Measurements from ENCODE around the gene FRMD4A. TPM values are rescaled to one million over a fixed set of nuclear protein-coding genes. Genes with fewer than 3 reads are reported as not detected.
"Not testable (repeated sequence)": the region's sequence is repeated elsewhere in the genome, so short reads cannot be mapped to it uniquely, and the experiment has no call there.

Gene FRMD4A
- total RNA-seq, 2 experiments from 2014 or later = 0.82 to 0.94 TPM

DNA sequence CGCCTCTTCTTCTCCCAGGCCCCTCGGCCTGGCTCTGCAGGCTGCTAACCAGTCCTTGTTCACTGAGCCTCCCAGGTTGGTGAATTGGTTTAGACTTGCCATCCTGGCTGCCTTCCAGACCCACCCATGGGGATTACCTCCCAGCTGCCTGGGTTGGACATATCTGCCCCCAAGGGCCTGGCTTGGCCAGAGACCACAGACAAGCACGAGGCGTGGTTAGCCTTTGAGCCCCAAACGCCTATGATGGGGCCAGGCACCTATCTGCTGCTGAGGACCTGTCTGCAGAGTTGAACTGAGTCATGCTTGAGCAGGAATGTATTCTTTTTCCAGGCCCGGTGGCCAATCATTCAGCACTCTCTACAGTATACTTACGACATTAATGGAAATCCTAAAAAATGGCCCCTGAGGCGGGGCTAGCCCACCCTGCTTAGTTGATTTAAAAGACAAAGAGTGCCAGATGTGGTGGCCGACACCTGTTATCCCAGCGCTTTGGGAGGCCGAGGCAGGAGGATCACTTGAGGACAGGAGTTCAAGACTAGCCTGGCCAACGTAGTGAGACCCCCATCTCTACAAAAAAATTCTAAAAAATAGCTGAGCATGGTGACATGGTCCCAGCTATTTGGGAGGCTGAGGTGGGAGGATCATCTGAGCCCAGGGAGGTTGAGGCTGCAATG, 361.5 kb downstream of the FRMD4A start:
- POLR2A ChIA-PET = no interaction called here
- H3K9me3 Mint-ChIP-seq (ENCODE audit: insufficient read depth) = no peaks in the 10 kb centered on the region
- no peak overlapping the region for H3K4me3 Mint-ChIP-seq

GRCh38 chr10:13961853-13962252, 368.9 kb downstream of the FRMD4A start:
- no peaks in the 10 kb centered on the region for H3K36me3 Mint-ChIP-seq (ENCODE audit: low read depth)
- no peak for ATAC-seq

More for the DNA sequence above, 361.5 kb downstream of the FRMD4A start:
- ATAC-seq (no peak), DNase-seq (no peak)
- CTCF ChIA-PET = interaction anchor here (1.0 kb wide), 1 partner anchor 412 kb away, joined by 3 read pairs; no protein-coding TSS in a partner anchor
- no peak overlapping the region for H3K27ac Mint-ChIP-seq
- no peaks in the 10 kb centered on the region for H3K36me3 Mint-ChIP-seq (ENCODE audit: low read depth)
- no peaks in the 10 kb centered on the region for H3K4me1 Mint-ChIP-seq (ENCODE audit: low read depth)
- H3K27me3 Mint-ChIP-seq (ENCODE audit: low read depth) = peaks cover 2% of the 10 kb centered on the region

GRCh38 chr10:13961097-13961496, 369.6 kb downstream of the FRMD4A start:
- Mint-ChIP-seq H3K27me3 (ENCODE audit: low read depth) (peaks cover 3% of the 10 kb centered on the region), H3K4me1 (ENCODE audit: low read depth) (peaks cover 3% of the 10 kb centered on the region), H3K27ac (no peak overlapping the region), H3K36me3 (ENCODE audit: low read depth) (no peaks in the 10 kb centered on the region), H3K4me3 (no peak overlapping the region), H3K9me3 (ENCODE audit: insufficient read depth) (no peaks in the 10 kb centered on the region)
- CTCF ChIA-PET = no interaction called here
- POLR2A ChIA-PET = interaction anchor here (1.1 kb wide), 1 partner anchor 225 kb away, joined by 3 read pairs; no protein-coding TSS in a partner anchor
- DNase-seq = no peak
- ATAC-seq = no peak

More at GRCh38 chr10:13961853-13962252, 368.9 kb downstream of the FRMD4A start:
- Mint-ChIP-seq H3K27ac (no peak overlapping the region), H3K4me1 (ENCODE audit: low read depth) (peaks cover 3% of the 10 kb centered on the region), H3K27me3 (ENCODE audit: low read depth) (peaks cover 3% of the 10 kb centered on the region), H3K9me3 (ENCODE audit: insufficient read depth) (no peaks in the 10 kb centered on the region), H3K4me3 (no peak overlapping the region)
- POLR2A ChIA-PET = interaction anchor here (0.5 kb wide), 1 partner anchor 84 kb away, joined by 3 read pairs; no protein-coding TSS in a partner anchor
- DNase-seq = no peak
- CTCF ChIA-PET = no interaction called here

GRCh38 chr10:13960603-13961002, 370.1 kb downstream of the FRMD4A start:
- H3K9me3 Mint-ChIP-seq (ENCODE audit: insufficient read depth) = no peaks in the 10 kb centered on the region
- no peak overlapping the region for H3K27ac Mint-ChIP-seq
- H3K27me3 Mint-ChIP-seq (ENCODE audit: low read depth) = peaks cover 3% of the 10 kb centered on the region
- POLR2A ChIA-PET = interaction anchor here (1.1 kb wide), 1 partner anchor 226 kb away, joined by 3 read pairs; no protein-coding TSS in a partner anchor
- no peaks in the 10 kb centered on the region for H3K36me3 Mint-ChIP-seq (ENCODE audit: low read depth)
- H3K4me1 Mint-ChIP-seq (ENCODE audit: low read depth) = peaks cover 3% of the 10 kb centered on the region
- no peak for ATAC-seq
- H3K4me3 Mint-ChIP-seq = no peak overlapping the region
- CTCF ChIA-PET = no interaction called here
- DNase-seq = no peak

DNA sequence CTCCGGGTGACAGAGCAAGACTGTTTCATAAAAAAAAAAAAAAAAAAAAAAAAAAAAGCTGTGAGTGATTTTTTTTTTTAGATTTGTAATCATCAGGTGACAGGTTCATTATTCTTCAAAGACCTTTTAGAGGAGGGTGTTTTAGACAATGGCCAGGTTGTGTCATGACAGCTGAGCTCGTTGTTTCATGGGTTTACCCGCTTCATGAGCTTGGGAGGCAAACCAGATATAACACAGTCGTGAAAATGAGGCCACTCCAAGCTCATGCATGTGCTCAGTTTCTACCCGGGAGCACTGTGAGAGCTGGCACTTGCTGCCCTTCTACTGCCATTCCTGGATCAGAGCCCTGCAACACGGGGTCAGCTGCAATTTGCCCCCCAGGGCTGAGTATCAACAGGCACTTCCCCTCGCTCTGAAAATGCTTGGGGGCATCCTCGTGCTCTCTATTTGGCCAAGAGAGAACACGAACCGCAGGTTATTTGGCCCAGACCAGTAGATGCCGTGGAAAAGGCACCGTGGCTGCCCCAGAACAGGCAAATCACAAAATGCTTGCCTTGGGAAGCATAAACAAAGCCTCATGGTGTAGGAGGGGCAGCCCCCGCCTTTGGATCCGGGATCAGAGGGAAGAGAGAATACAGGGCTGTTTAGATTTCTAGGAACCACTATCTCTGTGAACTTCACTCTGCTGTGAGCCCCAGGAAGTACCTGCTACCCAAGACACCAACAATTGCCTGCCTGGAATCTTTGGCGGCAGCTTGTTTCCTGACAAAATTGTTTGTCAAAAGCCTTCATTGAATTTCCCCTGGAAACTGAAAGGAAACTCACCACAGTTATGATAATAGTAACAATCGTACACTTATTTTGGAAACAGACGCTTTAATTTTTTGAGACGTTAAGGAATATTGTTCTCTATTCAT, 371.0 kb downstream of the FRMD4A start:
- ChIA-PET CTCF (no interaction called here), POLR2A (interaction anchor here (1.1 kb wide), 1 partner anchor 227 kb away, joined by 3 read pairs; no protein-coding TSS in a partner anchor)
- Mint-ChIP-seq H3K36me3 (ENCODE audit: low read depth) (no peaks in the 10 kb centered on the region), H3K4me3 (no peak overlapping the region), H3K27ac (no peak overlapping the region), H3K4me1 (ENCODE audit: low read depth) (peaks cover 3% of the 10 kb centered on the region), H3K27me3 (ENCODE audit: low read depth) (peaks cover 3% of the 10 kb centered on the region), H3K9me3 (ENCODE audit: insufficient read depth) (no peaks in the 10 kb centered on the region)
- ATAC-seq (no peak), DNase-seq (no peak)

DNA sequence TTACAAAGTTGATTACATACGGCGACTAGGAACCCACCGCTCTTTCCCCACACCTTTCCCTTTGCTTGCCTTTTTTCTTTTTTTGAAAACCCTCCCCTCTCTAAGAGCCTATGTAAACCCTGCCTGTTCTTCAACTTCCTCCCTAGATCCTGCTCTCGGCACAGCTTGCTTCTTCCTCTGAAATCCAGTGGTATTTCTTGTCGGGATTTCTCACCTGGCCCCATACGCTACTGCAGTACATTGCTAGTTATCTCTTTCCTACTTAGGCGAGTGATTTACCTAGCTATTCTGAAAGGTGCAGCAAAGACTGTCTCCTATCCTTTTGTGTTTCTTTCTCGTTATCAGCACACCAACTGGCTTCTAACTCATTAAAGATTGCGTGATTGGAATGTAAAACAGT, 372.9 kb downstream of the FRMD4A start:
- H3K27ac Mint-ChIP-seq = no peak overlapping the region
- H3K9me3 Mint-ChIP-seq (ENCODE audit: insufficient read depth) = no peaks in the 10 kb centered on the region
- H3K4me1 Mint-ChIP-seq (ENCODE audit: low read depth) = peaks cover 3% of the 10 kb centered on the region
- no peaks in the 10 kb centered on the region for H3K36me3 Mint-ChIP-seq (ENCODE audit: low read depth)
- ATAC-seq = no peak
- CTCF ChIA-PET = no interaction called here
- POLR2A ChIA-PET = interaction anchor here (0.6 kb wide), 1 partner anchor 1615 kb away, joined by 5 read pairs; no protein-coding TSS in a partner anchor
- peaks cover 3% of the 10 kb centered on the region for H3K27me3 Mint-ChIP-seq (ENCODE audit: low read depth)
- no peak overlapping the region for H3K4me3 Mint-ChIP-seq
- DNase-seq = no peak

GRCh38 chr10:13956826-13957225, 373.9 kb downstream of the FRMD4A start:
- no peak for DNase-seq
- no peak for ATAC-seq
- H3K27me3 Mint-ChIP-seq (ENCODE audit: low read depth) = peaks cover 3% of the 10 kb centered on the region
- H3K36me3 Mint-ChIP-seq (ENCODE audit: low read depth) = no peaks in the 10 kb centered on the region
- H3K9me3 Mint-ChIP-seq (ENCODE audit: insufficient read depth) = no peaks in the 10 kb centered on the region
- H3K4me1 Mint-ChIP-seq (ENCODE audit: low read depth) = peaks cover 3% of the 10 kb centered on the region
- H3K27ac Mint-ChIP-seq = no peak overlapping the region
- no peak overlapping the region for H3K4me3 Mint-ChIP-seq
- CTCF ChIA-PET = no interaction called here
- POLR2A ChIA-PET = no interaction called here

- Mint-ChIP-seq H3K4me3 (no peak overlapping the region), H3K4me1 (ENCODE audit: low read depth) (no peaks in the 10 kb centered on the region), H3K9me3 (ENCODE audit: insufficient read depth) (no peaks in the 10 kb centered on the region), H3K36me3 (ENCODE audit: low read depth) (no peaks in the 10 kb centered on the region), H3K27me3 (ENCODE audit: low read depth) (peaks cover 2% of the 10 kb centered on the region), H3K27ac (no peak overlapping the region)
- ChIA-PET CTCF (no interaction called here), POLR2A (no interaction called here)
- DNase-seq (no peak), ATAC-seq (no peak)
Measured at GRCh38 chr10:13955409-13956068, 375.2 kb downstream of the FRMD4A start.

DNA sequence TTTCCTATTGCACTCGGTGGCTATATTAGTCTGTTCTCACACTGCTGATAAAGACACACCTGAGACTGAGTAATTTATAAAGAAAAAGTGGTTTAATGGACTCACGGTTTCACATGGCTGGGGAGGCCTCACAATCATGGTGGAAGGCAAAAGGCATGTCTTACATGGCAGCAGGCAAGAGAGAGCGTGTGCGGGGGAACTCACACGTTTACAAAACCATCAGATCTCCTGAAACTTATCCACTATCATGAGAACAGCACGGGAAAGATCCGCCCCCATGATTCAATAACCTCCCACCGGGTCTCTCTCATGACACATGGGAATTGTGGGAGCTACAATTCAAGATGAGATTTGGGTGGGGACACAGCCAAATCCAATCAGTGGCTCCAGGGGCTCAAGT, 376.5 kb downstream of the FRMD4A start:
- H3K27ac Mint-ChIP-seq; H3K9me3 Mint-ChIP-seq (ENCODE audit: insufficient read depth); H3K27me3 Mint-ChIP-seq (ENCODE audit: low read depth); CTCF ChIA-PET; POLR2A ChIA-PET; H3K36me3 Mint-ChIP-seq (ENCODE audit: low read depth); H3K4me1 Mint-ChIP-seq (ENCODE audit: low read depth); DNase-seq; ATAC-seq; H3K4me3 Mint-ChIP-seq: not testable (repeated sequence)

GRCh38 chr10:13953371-13953770, 377.4 kb downstream of the FRMD4A start:
- Mint-ChIP-seq H3K27me3 (ENCODE audit: low read depth) (peaks cover 2% of the 10 kb centered on the region), H3K4me1 (ENCODE audit: low read depth) (no peaks in the 10 kb centered on the region), H3K27ac (no peak overlapping the region), H3K9me3 (ENCODE audit: insufficient read depth) (no peaks in the 10 kb centered on the region), H3K4me3 (no peak overlapping the region), H3K36me3 (ENCODE audit: low read depth) (no peaks in the 10 kb centered on the region)
- ATAC-seq (no peak), DNase-seq (no peak)
- CTCF ChIA-PET = no interaction called here
- POLR2A ChIA-PET = no interaction called here

DNA sequence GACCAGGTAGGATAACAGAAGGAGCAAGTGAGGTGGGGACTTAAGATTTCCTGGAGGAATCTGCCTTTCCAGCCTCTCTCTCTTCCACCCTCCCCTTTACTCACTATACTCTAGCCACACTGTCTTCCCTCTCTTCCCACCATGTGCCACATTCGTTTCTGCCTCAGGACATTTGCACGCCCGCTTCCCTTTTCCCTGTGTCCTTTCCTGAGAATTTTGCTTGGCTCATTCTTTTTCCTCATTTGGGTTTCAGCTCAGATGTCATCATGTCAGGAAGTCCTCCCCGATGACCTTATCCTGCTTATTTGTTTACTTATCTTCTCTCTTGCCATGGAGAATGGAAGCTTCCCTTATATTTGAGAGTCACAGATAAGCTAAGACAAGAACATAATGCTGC, 380.2 kb downstream of the FRMD4A start:
- POLR2A ChIA-PET = interaction anchor here (0.7 kb wide), 1 partner anchor 51 kb away, joined by 5 read pairs; no protein-coding TSS in a partner anchor
- no peaks in the 10 kb centered on the region for H3K9me3 Mint-ChIP-seq (ENCODE audit: insufficient read depth)

More for the DNA sequence above, 380.2 kb downstream of the FRMD4A start:
- CTCF ChIA-PET = no interaction called here
- Mint-ChIP-seq H3K27ac (no peak overlapping the region), H3K27me3 (ENCODE audit: low read depth) (peaks cover 2% of the 10 kb centered on the region), H3K36me3 (ENCODE audit: low read depth) (no peaks in the 10 kb centered on the region), H3K4me1 (ENCODE audit: low read depth) (no peaks in the 10 kb centered on the region), H3K4me3 (no peak overlapping the region)
- ATAC-seq (no peak), DNase-seq (no peak)

Data from activated CD8-positive, alpha-beta T cell treated with anti-CD3 and anti-CD28 coated beads, Interleukin-2, amount 10 ng/mL, durations not matched to agents 7 days and 5 days (primary cell).